Measurements from ENCODE around the gene ZNF735.
"Not testable (repeated sequence)": the region's sequence is repeated elsewhere in the genome, so short reads cannot be mapped to it uniquely, and the experiment has no call there.

Gene ZNF735

DNA sequence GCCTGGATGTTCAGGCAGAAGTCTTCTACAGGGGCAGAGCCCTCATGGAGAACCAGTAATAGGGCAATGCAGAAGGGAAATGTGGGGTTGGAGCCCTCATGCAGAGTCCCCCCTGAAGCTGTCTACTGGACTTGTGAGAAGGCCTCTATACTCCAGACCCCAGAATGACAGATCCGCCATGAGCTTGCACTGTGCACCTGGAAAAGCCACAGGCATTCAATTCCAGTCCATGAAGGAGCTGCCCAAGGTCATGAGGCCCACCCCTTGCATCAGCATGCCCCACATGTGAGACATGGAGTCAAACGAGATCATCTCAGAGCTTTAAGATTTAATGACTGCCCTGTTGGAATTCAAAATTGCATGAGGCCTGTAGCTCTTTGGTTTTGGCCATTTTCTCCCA is 16.4 kb downstream of the ZNF735 start:
- TF ChIP-seq CTCF (conservative IDR thresholded peaks at IDR 0.05; ENCODE audit: control insufficient read depth, insufficient read depth, low read depth, low read length): no peak
- DNase-seq (ENCODE audit: low read depth): no peak
- no peak overlapping the region for H3K4me3 ChIP-seq (ENCODE audit: control insufficient read depth, low read depth, low read length)

DNA sequence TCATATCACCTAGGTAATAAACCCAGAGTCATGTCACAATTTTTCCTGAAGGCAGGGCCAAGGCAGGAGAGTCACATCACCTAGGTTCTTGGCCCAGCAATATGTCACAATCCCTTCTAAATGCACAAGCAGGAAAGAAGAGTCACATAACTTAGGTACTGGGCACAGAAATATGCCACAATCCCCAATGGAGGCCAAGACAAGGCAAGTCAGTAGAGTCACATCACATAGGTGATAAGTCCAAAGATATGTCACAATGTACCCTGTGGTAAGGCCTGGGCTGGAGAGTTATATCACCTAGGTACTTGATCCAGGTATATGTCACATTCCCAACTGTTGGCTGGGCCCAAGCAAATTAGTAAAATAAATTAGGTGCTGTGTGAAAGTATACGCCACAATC is 21.2 kb downstream of the ZNF735 start, which contains the start of gene ZNF679:
Gene ZNF679 (plus strand): TSS at position 301 of the 400 bp plus-strand sequence. CDS start 20,644 bp downstream, outside the sequence.
- not testable (repeated sequence) for DNase-seq (ENCODE audit: low read depth); H3K4me3 ChIP-seq (ENCODE audit: control insufficient read depth, low read depth, low read length)

DNA sequence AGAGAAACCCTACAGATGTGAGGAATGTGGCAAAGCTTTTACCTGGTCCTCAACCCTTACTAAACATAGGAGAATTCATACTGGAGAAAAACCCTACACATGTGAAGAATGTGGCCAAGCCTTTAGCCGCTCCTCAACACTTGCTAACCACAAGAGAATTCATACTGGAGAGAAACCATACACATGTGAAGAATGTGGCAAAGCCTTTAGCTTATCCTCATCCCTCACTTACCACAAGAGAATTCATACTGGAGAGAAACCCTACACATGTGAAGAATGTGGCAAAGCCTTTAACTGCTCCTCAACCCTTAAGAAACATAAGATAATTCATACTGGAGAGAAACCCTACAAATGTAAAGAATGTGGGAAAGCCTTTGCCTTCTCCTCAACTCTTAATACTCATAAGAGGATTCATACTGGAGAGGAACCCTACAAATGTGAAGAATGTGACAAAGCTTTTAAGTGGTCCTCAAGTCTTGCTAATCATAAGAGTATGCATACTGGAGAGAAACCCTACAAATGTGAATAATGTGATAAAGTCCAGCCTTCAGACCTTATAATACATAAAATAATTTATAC is 59.4 kb downstream of the ZNF735 start:
- no peak overlapping the region for H3K4me3 ChIP-seq (ENCODE audit: control insufficient read depth, low read depth, low read length)
- no peak for DNase-seq (ENCODE audit: low read depth)
- no peak for TF ChIP-seq CTCF (conservative IDR thresholded peaks at IDR 0.05; ENCODE audit: control insufficient read depth, insufficient read depth, low read depth, low read length)
